Stimulated activated naive CD8-positive, alpha-beta T cell treated with anti-CD3 and anti-CD28 coated beads, Interleukin-15, amount 100 ng/mL, for 72 hours (primary cell): ENCODE measurements around the gene UNC5C.
A peak's percentile ranks its signal among the peaks of the same experiment; 100 is the strongest.

Experiments
- ATAC-seq: fragments of 150-1000 bp; cut with Tn5 transposase; 2 replicates; pipeline ENCODE4 v1.10.0; 2021; ENCODE audit warnings: mild to moderate bottlenecking, moderate library complexity
- DNase-seq, 2 donors: peaks; one replicate each; pipeline ENCODE4 v3.0.0; 2021 to 2022
- H3K27ac Mint-ChIP-seq, 2 donors: one replicate each; pipeline ENCODE4 v1.8.0; 2022; ENCODE audit warnings: mild to moderate bottlenecking in 2 of 2, mixed read lengths in 2 of 2, moderate library complexity in 2 of 2
- H3K27me3 Mint-ChIP-seq: one replicate; pipeline ENCODE4 v1.8.0; 2022; ENCODE audit warnings: mixed read lengths
- H3K4me1 Mint-ChIP-seq: one replicate; pipeline ENCODE4 v1.8.0; 2022; ENCODE audit warnings: mild to moderate bottlenecking, mixed read lengths
- H3K4me3 Mint-ChIP-seq, 2 donors: one replicate each; pipeline ENCODE4 v1.8.0; 2022; ENCODE audit warnings: mild to moderate bottlenecking in 2 of 2, mixed read lengths in 2 of 2, moderate library complexity in 1 of 2
- H3K9me3 Mint-ChIP-seq, 2 donors: one replicate each; pipeline ENCODE4 v1.8.0; 2022; ENCODE audit warnings: mixed read lengths in 2 of 2

The UNC5C gene

DNA sequence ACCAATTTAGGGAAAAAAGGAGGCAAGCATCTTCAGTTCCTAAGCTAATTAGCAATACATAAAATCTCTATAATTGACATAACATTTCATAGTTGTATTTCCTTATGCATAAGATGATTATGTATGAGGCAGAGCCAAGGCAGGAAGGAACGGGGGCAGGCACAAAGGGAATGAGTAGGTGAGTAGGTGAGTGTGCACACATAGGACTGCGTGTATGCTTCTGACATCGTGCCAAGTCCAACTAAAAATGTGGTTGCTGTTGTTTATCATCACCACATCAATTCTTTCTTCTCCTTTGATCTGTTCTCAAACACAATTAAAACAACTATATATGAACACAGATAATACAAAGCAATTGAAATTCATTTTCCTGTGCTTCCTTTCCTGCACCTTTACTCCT is 131.2 kb downstream of the UNC5C start:
- H3K27me3 Mint-ChIP-seq: no peaks in the 10 kb centered on the region
- no peaks in the 10 kb centered on the region for H3K4me1 Mint-ChIP-seq
- no peak overlapping the region for H3K27ac Mint-ChIP-seq
- no peaks in the 10 kb centered on the region for H3K9me3 Mint-ChIP-seq
- DNase-seq (no peak), ATAC-seq (no peak)
- no peak overlapping the region for H3K4me3 Mint-ChIP-seq

DNA sequence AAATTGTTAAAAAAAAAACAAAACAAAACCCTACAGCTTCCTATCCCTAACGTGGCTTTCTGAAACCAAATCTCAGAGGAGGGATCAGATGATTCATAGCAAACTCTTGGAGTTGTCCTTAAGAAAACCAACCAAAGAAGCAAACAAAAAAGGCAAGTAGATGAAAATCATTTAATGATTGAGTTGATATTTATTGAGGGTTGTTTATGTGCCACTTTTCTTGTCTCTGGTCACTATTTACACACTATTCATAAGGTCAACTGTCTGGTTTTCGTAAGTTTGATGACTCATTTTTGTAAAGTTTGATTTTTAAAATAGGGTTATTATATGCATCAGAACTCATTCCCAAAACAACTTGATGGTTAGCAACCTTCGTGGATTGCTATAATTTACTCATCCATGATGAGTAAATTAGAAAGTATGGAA is 133.4 kb downstream of the UNC5C start:
- no peak overlapping the region for H3K27ac Mint-ChIP-seq
- H3K4me3 Mint-ChIP-seq: no peak overlapping the region
- H3K9me3 Mint-ChIP-seq: no peaks in the 10 kb centered on the region
- ATAC-seq: no peak
- DNase-seq: no peak
- no peaks in the 10 kb centered on the region for H3K4me1 Mint-ChIP-seq
- no peaks in the 10 kb centered on the region for H3K27me3 Mint-ChIP-seq

DNA sequence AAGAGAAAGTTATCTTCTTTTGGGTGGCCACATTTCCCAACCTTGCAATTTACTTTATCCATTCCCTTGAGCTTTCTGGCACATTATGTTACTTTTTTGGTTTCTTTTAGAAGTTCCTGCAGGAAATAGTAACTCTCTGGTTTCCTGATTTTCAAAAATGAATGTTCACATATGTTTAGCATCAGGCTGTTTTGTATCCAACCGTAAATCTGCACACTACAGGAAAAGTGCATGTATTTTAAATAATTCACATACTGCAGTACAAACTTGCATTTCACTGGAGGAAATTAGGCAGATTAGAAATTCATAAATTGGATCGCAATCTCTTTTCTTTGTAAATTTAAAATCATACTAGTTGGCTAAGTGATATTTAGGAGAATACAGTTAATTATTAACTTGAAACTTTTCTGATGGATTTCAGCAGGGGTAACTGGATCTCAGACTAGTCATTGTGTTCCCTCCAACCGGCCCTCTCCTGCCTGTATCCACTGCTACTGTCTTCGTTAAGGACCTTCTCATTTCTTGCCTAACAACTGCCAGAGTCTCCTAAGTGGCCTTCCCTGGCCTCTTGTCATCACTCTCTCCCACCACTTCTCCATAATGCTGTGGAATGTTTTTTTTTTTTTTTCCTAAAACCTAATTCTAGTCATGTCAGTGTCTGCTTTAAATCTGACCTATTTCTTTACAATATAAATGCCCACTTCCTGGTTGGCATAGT is 137.2 kb downstream of the UNC5C start:
- Mint-ChIP-seq H3K4me3 (no peak overlapping the region), H3K27ac (no peak overlapping the region), H3K27me3 (peaks cover 9% of the 10 kb centered on the region), H3K9me3 (no peaks in the 10 kb centered on the region), H3K4me1 (no peaks in the 10 kb centered on the region)
- DNase-seq: no peak
- ATAC-seq: no peak

DNA sequence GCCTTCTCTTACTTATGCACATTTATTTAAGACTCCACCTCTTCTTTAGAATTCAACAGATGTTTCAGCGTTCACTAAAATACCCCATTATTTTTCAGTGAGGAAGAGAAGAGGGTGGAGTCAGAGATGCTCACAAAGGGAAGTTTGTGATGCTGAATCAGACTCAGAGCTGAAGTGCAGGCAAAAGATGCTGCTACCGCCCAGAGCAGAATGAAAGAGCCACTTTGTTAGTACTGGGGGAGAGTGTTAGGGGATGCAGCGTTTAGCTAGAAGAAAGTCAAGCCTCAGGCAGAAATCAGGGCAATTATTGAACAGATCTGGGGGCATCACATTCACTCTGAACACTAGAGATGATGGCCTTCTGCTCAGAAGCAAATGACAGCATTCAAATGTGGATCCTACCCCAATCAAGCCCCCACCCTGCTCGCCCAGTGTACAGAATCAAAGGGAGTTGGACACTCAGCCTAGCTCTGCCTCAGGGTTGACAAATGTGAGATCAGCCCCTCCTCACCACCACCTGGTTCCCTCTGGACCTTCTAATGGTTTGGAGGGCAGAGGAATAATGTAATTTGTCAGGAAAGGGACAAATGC is 138.3 kb downstream of the UNC5C start:
- Mint-ChIP-seq H3K4me3 (no peak overlapping the region), H3K4me1 (no peaks in the 10 kb centered on the region), H3K27ac (no peak overlapping the region), H3K9me3 (no peaks in the 10 kb centered on the region), H3K27me3 (peaks cover 9% of the 10 kb centered on the region)
- DNase-seq (no peak), ATAC-seq (no peak)

DNA sequence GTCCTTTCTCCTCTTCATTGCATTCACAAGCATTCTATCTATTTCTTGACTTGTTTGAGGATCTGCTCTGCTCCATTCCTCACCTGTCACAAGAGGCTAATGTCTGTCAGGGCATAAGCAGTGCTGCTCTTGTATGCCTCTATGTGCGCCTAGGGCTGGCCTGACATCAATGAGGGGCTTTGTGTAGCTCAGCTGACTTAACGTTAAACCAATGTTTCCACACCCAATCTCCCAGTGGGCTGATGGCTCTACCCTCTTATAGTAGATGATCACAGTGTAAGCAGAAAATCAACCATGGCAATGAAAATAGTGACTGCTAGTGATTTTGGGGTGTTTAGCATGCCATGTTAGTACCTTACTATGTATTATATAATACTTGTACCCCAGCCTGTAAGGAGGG is 139.0 kb downstream of the UNC5C start:
- ATAC-seq (no peak), DNase-seq (no peak)
- no peaks in the 10 kb centered on the region for H3K4me1 Mint-ChIP-seq
- H3K4me3 Mint-ChIP-seq: no peak overlapping the region
- peaks cover 9% of the 10 kb centered on the region for H3K27me3 Mint-ChIP-seq
- H3K9me3 Mint-ChIP-seq: no peaks in the 10 kb centered on the region
- H3K27ac Mint-ChIP-seq: no peak overlapping the region

DNA sequence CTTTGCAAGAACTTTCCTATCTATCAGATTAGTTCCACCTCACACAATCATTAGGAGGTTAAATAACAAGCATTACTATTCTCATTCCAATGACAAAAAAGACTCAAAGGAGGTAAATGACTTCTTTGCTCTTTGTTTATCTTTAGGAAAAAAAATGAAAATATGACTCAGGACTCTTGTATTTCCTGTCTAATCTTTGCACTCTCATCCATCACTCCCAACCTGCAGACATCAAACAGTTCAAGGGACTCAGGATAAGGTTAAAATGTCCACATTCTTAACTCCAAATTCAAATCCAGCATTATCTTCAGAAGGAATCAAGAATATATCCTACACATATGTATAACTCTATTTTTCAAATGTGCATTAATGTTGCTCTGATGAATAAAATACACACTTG is 139.6 kb downstream of the UNC5C start:
- DNase-seq (no peak), ATAC-seq (no peak)
- H3K4me1 Mint-ChIP-seq: no peaks in the 10 kb centered on the region
- H3K27ac Mint-ChIP-seq: peak overlapping the region in 1 of 2 donors; percentile 49
- no peak overlapping the region for H3K4me3 Mint-ChIP-seq
- H3K9me3 Mint-ChIP-seq: no peaks in the 10 kb centered on the region
- peaks cover 9% of the 10 kb centered on the region for H3K27me3 Mint-ChIP-seq

DNA sequence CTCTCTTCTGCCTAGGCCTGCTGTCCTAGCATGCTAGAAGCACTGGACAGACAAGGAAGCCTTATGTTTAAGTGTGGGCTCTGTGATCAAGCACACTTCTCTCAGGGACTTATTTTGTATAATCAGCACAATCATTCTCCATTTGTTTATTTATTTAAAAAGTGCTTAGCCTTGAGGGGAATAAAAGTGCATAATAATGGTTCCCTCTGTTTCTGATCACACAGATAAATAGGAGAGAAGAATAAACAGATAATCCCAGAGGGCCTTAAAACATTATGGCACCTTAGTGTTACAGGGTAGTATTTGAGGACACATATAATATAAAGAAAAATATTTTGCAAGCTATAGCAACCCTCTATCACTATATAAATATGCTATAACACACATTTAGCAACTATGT is 146.5 kb downstream of the UNC5C start:
- no peak overlapping the region for H3K4me3 Mint-ChIP-seq
- peaks cover 6% of the 10 kb centered on the region for H3K27me3 Mint-ChIP-seq
- H3K27ac Mint-ChIP-seq: no peak overlapping the region
- H3K9me3 Mint-ChIP-seq: no peaks in the 10 kb centered on the region
- no peak for ATAC-seq
- H3K4me1 Mint-ChIP-seq: no peaks in the 10 kb centered on the region
- DNase-seq: no peak

DNA sequence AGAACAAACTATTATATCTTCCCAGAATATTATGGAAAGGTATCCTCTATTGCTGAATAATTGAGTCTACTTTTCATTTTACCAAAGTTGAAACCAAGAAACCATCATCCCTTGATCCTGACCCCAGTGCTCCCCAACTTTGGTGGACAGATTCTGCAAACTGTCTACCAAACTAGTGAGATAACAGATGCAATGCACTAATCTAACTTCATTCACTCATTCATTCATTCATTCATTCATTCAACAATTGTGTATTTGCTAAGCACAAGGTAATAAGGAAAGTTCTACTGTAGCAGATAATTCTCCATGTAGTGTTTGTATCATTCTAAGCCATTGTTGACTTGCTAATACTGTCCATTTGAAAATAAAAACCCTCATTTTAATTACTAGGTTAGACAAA is 150.6 kb downstream of the UNC5C start:
- H3K27me3 Mint-ChIP-seq: no peaks in the 10 kb centered on the region
- H3K27ac Mint-ChIP-seq: no peak overlapping the region
- no peak for DNase-seq
- H3K4me3 Mint-ChIP-seq: no peak overlapping the region
- no peak for ATAC-seq
- no peaks in the 10 kb centered on the region for H3K9me3 Mint-ChIP-seq
- no peaks in the 10 kb centered on the region for H3K4me1 Mint-ChIP-seq

DNA sequence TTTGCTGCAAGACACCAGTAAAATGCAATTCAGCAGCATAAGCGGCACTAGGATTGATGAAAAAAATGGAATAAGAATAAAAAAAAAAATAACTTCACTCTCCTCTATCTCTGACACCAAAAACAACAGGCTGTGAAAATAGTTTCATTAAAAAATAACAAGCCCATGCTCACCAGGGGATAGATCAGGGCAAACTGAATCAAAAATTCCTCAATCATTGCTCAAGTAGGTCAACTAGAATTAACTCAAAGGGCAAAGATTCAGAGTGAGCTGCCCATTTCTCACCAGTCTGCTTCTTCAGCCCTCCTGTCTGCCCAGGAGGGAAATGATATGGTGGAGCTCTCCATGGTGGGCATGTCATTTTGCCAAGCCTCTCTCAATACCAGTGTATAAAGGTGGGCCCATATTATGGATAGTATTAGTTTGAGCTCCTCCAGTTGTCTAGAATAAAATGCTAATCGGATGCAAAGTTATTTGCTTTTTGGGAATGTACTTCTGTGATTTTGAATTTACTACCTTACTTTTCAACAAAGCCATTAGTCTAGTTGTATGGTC is 153.9 kb downstream of the UNC5C start:
- no peak overlapping the region for H3K4me3 Mint-ChIP-seq
- no peak overlapping the region for H3K27ac Mint-ChIP-seq
- no peak for ATAC-seq
- H3K4me1 Mint-ChIP-seq: no peaks in the 10 kb centered on the region
- H3K27me3 Mint-ChIP-seq: no peaks in the 10 kb centered on the region
- H3K9me3 Mint-ChIP-seq: no peaks in the 10 kb centered on the region
- DNase-seq: no peak

DNA sequence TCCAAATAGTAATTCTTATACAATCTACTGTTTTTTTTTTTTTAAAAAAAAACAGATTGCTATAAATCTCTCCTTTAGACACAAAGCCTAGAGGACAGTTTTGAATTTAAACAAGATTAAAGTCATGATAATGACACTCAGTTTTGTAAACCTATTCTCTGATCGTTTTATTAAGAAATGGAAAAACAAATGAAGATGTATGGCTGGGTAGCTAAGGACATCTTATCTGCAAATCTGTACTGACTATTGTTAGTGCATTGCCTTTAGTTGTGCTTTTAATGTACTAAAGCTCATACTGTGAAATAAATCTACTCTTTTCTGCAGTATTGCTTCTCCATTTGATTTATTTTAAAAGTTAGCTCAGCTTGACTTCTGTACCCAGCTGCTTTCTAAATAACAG is 155.0 kb downstream of the UNC5C start:
- no peak overlapping the region for H3K27ac Mint-ChIP-seq
- DNase-seq (no peak), ATAC-seq (no peak)
- H3K4me3 Mint-ChIP-seq: no peak overlapping the region
- H3K4me1 Mint-ChIP-seq: no peaks in the 10 kb centered on the region
- H3K27me3 Mint-ChIP-seq: no peaks in the 10 kb centered on the region
- no peaks in the 10 kb centered on the region for H3K9me3 Mint-ChIP-seq

DNA sequence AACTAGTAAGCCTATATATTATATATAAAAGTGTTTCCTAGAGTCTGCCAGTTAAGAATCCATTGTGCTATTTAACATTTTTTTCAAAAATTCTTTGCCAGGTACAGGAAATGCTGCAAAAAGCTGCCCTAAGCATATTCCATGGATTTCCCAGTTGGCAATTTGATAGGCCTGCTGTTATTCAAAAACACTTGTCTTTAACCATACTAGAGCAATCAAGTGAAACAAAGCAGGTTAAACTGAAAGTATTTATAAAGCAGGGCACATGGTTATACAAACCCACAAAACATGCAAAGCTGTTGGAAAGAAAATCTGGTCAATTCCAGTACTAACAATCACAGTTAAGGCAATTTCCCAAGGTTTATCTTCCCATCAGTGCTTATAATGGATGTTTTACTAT is 159.9 kb downstream of the UNC5C start:
- H3K4me3 Mint-ChIP-seq: no peak overlapping the region
- H3K27me3 Mint-ChIP-seq: no peaks in the 10 kb centered on the region
- H3K27ac Mint-ChIP-seq: no peak overlapping the region
- ATAC-seq: no peak
- DNase-seq: no peak
- no peaks in the 10 kb centered on the region for H3K4me1 Mint-ChIP-seq
- H3K9me3 Mint-ChIP-seq: no peaks in the 10 kb centered on the region

DNA sequence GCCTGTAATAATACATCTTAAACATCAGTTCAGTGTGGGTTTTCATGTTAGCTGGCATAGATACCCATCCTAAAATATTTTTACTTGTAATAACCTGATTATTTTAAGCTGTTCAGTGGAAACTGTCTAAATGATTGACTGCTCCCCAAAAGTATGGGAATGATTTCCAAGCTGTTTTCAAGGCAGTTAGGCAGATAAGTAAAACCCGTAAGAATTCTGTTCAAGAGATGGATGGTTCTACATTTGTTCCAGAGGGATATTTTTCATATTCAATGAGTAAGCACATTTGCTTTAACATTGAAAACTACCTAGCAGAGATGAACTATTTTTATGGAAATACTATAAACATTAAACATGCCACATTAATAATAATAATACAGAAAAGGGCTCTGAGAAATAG is 161.1 kb downstream of the UNC5C start:
- Mint-ChIP-seq H3K27me3 (no peaks in the 10 kb centered on the region), H3K27ac (no peak overlapping the region), H3K4me3 (no peak overlapping the region), H3K9me3 (no peaks in the 10 kb centered on the region), H3K4me1 (no peaks in the 10 kb centered on the region)
- DNase-seq: no peak
- no peak for ATAC-seq

DNA sequence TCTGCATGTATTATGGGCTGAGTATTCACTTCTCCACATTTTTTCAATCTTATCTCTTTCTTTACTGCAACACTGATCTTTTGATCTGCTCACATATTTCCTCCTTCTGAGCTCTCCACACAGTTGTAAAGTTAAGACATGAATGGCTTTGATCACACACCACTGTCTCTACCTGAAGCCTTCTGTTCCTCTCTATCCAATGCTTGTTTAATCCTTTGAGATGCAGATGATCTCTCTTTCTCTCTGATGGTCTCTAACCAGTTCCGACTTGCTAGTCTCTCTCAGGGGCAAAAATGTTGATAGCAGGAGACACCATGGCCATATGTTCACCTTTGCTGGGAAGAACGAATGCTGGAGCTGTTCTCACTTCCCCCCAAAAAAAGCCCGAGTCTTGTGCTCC is 162.4 kb downstream of the UNC5C start:
- H3K4me1 Mint-ChIP-seq: no peaks in the 10 kb centered on the region
- no peaks in the 10 kb centered on the region for H3K9me3 Mint-ChIP-seq
- ATAC-seq (no peak), DNase-seq (no peak)
- H3K27me3 Mint-ChIP-seq: no peaks in the 10 kb centered on the region
- no peak overlapping the region for H3K4me3 Mint-ChIP-seq
- no peak overlapping the region for H3K27ac Mint-ChIP-seq

DNA sequence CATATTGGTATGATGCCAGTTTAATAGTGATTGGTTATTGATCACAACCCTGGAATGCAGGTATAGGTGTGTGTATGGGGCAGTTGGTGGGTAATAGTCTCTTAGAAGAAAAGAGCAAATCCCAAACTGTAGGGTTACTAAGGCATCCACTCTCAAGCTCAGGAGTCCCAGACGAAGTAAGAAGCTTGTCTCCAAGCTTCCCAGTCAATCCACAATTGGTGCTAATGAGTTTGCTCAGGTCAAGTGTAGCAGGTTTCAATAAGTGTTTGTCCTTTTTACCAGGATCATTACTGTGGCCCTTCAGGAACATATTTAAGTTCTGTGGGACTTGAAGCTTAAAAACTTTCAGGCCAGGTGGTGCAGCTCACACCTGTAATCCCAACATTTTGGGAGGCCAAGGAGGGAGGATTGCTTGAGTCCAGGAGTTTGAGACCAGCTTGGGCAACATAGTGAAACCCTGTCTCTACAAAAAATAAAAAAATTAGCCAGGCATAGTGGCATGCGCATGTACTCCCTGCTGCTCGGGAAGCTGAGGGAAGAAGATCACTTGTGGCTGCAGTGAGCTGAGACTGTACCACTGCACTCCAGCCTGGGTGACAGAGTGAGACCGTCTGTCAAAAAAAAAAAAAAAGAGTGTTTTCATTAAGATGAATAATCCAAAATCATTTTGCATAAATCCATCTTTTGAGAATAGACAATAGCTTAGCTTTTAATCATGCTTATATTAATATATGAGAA is 166.8 kb downstream of the UNC5C start:
- ATAC-seq (no peak), DNase-seq (no peak)
- no peaks in the 10 kb centered on the region for H3K4me1 Mint-ChIP-seq
- no peaks in the 10 kb centered on the region for H3K9me3 Mint-ChIP-seq
- no peak overlapping the region for H3K27ac Mint-ChIP-seq
- H3K4me3 Mint-ChIP-seq: no peak overlapping the region
- no peaks in the 10 kb centered on the region for H3K27me3 Mint-ChIP-seq

DNA sequence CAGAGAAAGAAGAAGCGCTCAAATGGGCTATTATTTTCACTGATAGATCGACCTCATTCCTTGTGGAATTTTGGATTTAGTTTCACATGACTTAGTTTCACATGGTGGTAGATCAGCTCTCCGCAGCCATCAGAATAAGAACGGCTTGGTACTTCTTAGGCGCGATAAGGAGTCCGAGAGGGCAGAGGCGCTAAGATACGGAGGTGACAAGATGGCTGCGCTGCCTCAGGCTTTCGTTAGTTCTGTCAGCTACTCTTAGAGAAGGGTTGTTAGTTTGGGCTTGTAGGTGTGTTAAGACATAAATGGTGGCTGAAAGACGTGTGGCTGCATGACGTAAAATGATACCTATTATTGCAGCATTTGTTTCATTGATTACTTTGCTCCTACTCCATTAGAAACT is 169.1 kb downstream of the UNC5C start:
- Mint-ChIP-seq H3K4me3 (no peak overlapping the region), H3K9me3 (no peaks in the 10 kb centered on the region), H3K27me3 (no peaks in the 10 kb centered on the region), H3K27ac (no peak overlapping the region), H3K4me1 (no peaks in the 10 kb centered on the region)
- no peak for ATAC-seq
- no peak for DNase-seq

DNA sequence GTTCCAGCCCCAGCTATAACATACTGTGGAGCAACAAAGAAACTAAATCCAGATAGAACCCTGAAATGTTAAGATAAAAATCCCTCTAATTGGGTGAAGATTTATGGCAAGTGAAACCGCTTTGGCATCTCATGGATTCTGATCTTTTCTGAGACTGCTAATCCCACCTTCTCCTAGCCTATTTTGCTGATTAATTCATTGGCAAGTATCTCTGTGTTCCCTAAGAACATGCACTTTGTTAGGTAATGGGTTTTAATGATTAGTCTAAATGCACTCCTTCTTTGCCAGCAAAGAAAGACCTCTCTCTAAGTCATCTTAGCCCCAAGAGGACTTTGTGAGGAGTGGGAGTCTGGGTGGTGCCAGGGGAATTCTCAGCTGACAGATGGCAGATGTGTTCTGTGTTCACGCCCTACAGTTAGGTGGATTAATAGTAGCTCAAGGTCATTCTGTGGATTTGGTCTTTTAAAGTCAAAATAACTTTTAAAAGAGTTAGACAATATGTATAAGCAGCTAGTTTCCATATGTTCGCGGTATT is 171.3 kb downstream of the UNC5C start:
- H3K27me3 Mint-ChIP-seq: no peaks in the 10 kb centered on the region
- ATAC-seq (no peak), DNase-seq (no peak)
- H3K27ac Mint-ChIP-seq: no peak overlapping the region
- no peaks in the 10 kb centered on the region for H3K9me3 Mint-ChIP-seq
- no peak overlapping the region for H3K4me3 Mint-ChIP-seq
- no peaks in the 10 kb centered on the region for H3K4me1 Mint-ChIP-seq
